HAP-1 (cell line): ENCODE results near the gene DYNLT5.
"Not testable (repeated sequence)": the region's sequence is repeated elsewhere in the genome, so short reads cannot be mapped to it uniquely, and the experiment has no call there.

ENCODE experiments used
- DNase-seq, 2 experiments: peaks; one replicate each; pipeline ENCODE4 v3.0.0-alpha.2; 2016 to 2020; ENCODE audit warnings: low spot score in 2 of 2
- H3K27me3 ChIP-seq: fragments of 250-450 bp; sonication (Bioruptor Pico); 2 replicates; pipeline ENCODE4 v1.5.1; 2020; ENCODE audit warnings: low read depth, mild to moderate bottlenecking, moderate library complexity
- H3K36me3 ChIP-seq: fragments of 250-450 bp; sonication (Bioruptor Pico); replicated peaks from 2 replicates; pipeline ENCODE4 v1.5.1; 2020; ENCODE audit warnings: mild to moderate bottlenecking
- H3K4me1 ChIP-seq: fragments of 250-450 bp; sonication (Bioruptor Pico); 2 replicates; pipeline ENCODE4 v1.5.1; 2020; ENCODE audit warnings: mild to moderate bottlenecking
- H3K4me3 ChIP-seq: fragments of 250-450 bp; sonication (Bioruptor Pico); 2 replicates; pipeline ENCODE4 v1.5.1; 2020; ENCODE audit warnings: mild to moderate bottlenecking, moderate library complexity
- H3K9me3 ChIP-seq: fragments of 250-450 bp; sonication (Bioruptor Pico); 2 replicates; pipeline ENCODE4 v1.5.1; 2020; ENCODE audit warnings: mild to moderate bottlenecking, moderate library complexity
- in situ Hi-C: fragments of 300-500 bp; cut with MboI; formaldehyde crosslinking; loops from 3 replicates; pipeline ENCODE4 v1.14.3; 2020; ENCODE audit warnings: low sequenced_read_pairs, inconsistent platforms, mixed read lengths

DYNLT5 gene

DNA sequence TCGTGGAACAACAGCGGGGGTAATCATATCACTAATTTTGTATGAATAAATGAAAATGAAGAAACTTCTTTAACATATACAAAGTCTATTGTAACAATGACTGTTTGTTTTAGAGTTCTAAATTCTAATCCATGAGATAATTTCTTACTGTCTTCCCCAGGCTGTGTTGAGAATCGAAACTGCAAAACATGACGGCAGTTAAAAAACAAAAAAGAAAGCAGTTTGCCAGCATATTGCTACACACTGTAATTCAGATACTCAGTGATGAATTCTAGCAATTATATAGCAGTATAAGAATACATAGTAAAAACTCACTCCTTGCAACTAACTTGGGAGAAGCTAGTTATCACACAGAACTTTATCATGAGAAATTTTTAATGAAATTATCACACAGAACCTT is 26.7 kb downstream of the DYNLT5 start:
- no peaks in the 10 kb centered on the region for H3K9me3 ChIP-seq
- H3K27me3 ChIP-seq, result peaks cover 8% of the 10 kb centered on the region; the same call in 1 of the 2 replicates
- H3K4me1 ChIP-seq, result no peaks in the 10 kb centered on the region; the same call in 1 of the 2 replicates
- in situ Hi-C loops, result no loop called here
- DNase-seq, result no peak
- no peaks in the 10 kb centered on the region for H3K36me3 ChIP-seq
- no peak overlapping the region for H3K4me3 ChIP-seq

DNA sequence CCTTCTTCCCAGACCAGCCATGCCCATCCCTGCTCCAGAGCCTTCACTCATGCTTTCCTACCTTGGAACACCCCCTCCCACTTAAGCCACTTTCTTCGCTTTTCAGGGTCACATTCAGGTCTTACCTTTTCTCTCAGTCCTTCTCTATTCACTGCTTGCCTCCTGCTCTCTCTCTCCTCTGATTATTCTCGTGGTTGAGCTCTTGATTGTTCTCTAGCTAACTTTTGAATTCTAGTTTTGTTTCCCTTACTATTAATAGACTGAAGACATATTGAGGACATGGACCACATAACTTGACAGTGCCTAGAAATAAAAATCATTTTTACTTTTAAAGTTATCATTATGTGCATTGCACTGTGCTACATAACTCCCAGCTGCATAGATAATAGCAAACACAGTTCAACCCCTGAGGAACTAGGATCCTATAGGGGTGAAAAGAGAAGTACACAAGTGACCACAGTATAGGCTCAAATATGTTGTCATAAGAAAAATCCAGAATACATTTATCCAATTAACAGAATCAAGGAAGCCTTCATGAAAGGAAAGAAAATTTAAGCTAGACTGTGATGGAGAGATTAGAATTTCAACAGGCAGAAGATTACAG is 27.3 kb downstream of the DYNLT5 start:
- DNase-seq, result no peak

DNA sequence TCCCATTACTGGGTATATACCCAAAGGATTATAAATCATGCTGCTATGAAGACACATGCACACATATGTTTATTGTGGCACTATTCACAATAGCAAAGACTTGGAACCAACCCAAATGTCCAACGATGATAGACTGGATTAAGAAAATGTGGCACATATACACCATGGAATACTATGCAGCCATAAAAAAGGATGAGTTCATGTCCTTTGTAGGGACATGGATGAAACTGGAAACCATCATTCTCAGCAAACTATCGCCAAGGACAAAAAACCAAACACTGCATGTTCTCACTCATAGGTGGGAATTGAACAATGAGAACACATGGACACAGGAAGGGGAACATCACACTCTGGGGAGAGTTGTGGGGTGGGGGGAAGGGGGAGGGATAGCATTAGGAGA is 33.5 kb downstream of the DYNLT5 start:
- DNase-seq, H3K4me1 ChIP-seq, H3K27me3 ChIP-seq, in situ Hi-C loops, H3K4me3 ChIP-seq, H3K36me3 ChIP-seq, H3K9me3 ChIP-seq: not testable (repeated sequence)

More for the DNA sequence above, 27.3 kb downstream of the DYNLT5 start:
- no peaks in the 10 kb centered on the region; the same call in 1 of the 2 replicates for H3K4me1 ChIP-seq
- peaks cover 8% of the 10 kb centered on the region; the same call in 1 of the 2 replicates for H3K27me3 ChIP-seq
- H3K9me3 ChIP-seq, result no peaks in the 10 kb centered on the region
- in situ Hi-C loops, result no loop called here
- H3K4me3 ChIP-seq, result no peak overlapping the region
- H3K36me3 ChIP-seq, result no peaks in the 10 kb centered on the region

DNA sequence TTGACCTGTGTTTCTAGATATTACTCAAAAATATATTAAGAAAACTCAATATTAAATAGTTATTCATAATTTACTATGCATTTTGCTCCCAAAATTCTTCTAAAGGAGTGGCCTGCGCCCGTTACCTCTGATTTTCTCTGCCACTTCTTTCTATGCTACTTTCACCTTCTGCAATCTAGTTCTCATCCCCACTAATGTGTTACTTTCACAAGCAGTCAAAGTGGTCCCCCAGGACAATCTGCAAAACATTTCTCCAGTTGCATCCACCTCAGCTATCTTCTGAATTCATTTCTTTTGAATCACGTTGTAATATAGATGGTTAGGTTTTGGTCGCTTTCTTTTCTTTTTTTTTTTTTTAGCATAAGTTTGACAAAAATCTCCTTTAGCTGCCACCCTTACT is 35.4 kb downstream of the DYNLT5 start:
- Histone ChIP-seq H3K27me3 (peaks cover 3% of the 10 kb centered on the region; the same call in 1 of the 2 replicates), H3K4me3 (no peak overlapping the region), H3K36me3 (no peaks in the 10 kb centered on the region), H3K9me3 (no peaks in the 10 kb centered on the region), H3K4me1 (no peaks in the 10 kb centered on the region)
- DNase-seq, result no peak
- in situ Hi-C loops, result no loop called here

DNA sequence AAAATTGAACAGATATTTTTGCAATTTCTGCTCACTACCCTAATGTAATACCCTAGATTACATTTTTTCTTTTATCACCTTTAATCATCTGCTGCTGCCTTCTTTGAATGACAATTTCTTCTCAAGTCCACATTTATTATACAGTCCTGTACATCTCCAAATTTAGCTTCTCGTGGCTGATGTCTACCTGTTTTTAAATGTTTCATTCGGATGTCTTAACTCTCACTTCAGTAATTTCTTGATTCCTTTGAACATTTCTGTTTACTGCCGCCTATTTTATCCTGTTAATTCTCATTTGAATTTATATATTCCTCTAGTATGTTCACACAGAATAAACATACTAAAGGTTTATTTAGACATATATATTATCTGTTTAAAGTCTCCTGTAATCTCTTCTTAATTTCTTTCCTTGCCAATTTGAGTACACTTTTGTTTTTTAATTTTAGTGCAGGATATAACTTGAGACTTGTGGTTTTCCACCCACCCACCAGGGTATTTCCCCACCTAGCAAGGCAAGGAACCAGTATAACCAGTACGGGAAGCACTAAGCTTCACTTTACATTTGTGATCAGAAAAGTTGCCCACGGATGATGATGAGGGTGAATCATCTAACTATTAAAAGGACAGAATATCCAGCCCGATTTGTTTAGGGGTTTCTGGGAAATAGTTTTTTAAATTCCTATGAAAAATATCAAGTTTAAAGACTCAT is 36.1 kb downstream of the DYNLT5 start:
- H3K4me3 ChIP-seq, result no peak overlapping the region
- peaks cover 3% of the 10 kb centered on the region; the same call in 1 of the 2 replicates for H3K27me3 ChIP-seq
- H3K4me1 ChIP-seq, result no peaks in the 10 kb centered on the region
- DNase-seq, result no peak
- H3K9me3 ChIP-seq, result no peaks in the 10 kb centered on the region
- H3K36me3 ChIP-seq, result no peaks in the 10 kb centered on the region
- in situ Hi-C loops, result no loop called here

DNA sequence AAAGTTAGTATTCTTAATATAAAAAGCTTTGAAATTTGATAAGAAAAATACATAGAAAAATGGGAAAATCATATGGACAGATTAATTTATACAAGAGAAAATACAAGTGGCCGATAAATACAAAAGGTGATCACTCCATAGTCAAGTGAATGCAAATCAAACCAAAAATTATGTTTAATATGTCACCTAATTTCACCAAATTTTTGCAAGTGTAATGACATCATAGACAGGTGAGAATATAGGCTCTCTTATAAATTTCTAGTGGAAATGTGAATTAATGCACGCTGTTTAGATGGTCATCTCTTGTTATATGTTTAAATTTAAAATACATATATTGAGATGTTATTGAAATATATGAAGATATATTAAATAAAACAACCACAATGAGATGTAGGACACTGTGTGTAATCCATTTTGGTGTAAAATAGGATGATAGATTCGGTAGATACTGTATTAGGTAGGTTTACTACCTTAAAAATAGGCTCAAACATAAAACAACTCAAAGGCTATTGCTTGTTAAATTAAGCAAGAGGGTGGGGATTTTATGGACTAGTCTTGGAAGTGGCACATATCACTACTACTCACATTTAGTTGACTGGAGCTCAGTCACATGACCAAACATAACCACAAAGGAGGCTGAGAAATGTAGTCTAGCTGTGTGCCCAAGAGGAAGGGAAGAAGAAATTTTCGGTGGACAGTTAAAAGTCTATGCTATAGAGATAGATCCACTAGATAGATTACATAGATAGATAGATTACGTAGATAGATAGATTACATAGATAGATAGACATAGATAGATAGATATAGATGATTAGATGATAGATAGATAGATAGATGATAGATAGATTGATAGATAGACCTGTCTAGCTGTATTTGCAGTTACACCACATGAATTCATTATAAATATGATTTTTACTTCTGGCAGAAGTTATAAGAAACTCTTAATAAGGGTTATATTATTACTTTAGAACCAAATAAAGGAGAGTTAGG is 39.7 kb downstream of the DYNLT5 start:
- H3K27me3 ChIP-seq, result peaks cover 3% of the 10 kb centered on the region; the same call in 1 of the 2 replicates
- no peaks in the 10 kb centered on the region for H3K4me1 ChIP-seq
- H3K36me3 ChIP-seq, result no peaks in the 10 kb centered on the region
- in situ Hi-C loops, result no loop called here
- no peak overlapping the region for H3K4me3 ChIP-seq
- no peaks in the 10 kb centered on the region for H3K9me3 ChIP-seq
- DNase-seq, result no peak

DNA sequence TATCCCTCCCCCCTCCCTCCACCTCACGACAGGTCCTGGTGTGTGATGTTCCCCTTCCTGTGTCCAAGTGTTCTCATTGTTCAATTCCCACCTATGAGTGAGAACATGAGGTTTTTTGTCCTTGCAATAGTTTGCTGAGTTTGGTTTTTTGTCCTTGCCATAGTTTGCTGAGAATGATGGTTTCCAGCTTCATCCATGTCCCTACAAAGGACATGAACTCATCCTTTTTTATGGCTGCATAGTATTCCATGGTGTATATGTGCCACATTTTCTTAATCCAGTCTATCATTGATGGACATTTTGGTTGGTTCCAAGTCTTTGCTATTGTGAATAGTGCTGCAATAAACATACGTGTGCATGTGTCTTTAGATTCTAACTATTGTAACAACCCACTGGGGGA is 43.6 kb downstream of the DYNLT5 start:
- H3K27me3 ChIP-seq, H3K36me3 ChIP-seq, H3K4me3 ChIP-seq, H3K4me1 ChIP-seq, H3K9me3 ChIP-seq, DNase-seq, in situ Hi-C loops: not testable (repeated sequence)

DNA sequence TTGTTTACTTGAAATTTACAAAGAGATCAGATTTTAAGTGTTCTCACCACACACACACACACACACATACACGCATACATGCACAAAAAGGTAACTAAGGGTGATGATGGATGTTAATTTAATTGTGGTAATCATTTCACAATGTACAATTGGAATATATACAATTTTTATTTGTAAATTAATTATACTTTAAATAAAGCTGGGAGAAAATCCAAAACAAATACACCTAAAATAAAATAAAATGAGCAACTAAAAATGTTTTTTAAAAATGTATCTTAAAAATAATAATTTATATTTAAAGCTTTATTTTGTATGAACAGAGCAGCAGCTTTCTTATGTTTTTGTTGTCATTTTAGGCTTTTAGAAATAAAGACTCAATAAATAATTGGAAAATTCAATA is 57.0 kb downstream of the DYNLT5 start:
- no peak for DNase-seq
- in situ Hi-C loops, result no loop called here

DNA sequence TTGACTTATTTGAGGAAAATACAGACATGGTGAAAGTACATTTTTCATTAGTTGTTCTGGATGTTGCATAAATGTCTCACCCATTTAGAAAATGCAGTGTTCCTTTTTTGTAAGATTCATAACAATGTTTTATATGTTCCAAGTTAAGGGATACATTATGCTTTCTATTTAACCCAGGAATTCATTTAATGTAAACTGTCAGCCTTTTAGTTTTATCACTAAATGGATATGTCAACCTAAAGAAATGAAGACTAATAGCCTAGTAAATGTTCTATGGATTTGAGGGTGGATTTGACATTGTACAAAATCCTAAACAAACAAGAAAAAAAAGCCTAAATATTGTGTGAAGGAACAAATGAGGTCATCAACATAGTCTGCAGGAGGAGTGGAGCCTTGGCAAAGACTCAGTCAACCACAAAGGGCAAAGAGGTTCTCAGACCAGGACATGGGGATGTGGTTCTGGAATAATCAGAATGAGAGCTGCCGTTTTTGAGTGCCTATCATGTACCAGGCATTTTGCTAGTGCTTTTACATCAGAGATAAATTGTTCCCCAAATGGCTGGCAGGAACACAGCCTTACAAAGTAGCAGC is 57.6 kb downstream of the DYNLT5 start:
- no peak for DNase-seq
- H3K27me3 ChIP-seq, result no peaks in the 10 kb centered on the region; the same call in 1 of the 2 replicates
- H3K4me1 ChIP-seq, result no peaks in the 10 kb centered on the region; the same call in 1 of the 2 replicates
- no peaks in the 10 kb centered on the region for H3K9me3 ChIP-seq
- in situ Hi-C loops, result no loop called here
- no peak overlapping the region for H3K4me3 ChIP-seq
- H3K36me3 ChIP-seq, result no peaks in the 10 kb centered on the region

More for the DNA sequence above, 57.0 kb downstream of the DYNLT5 start:
- Histone ChIP-seq H3K9me3 (no peaks in the 10 kb centered on the region), H3K4me1 (no peaks in the 10 kb centered on the region; the same call in 1 of the 2 replicates), H3K4me3 (no peak overlapping the region), H3K27me3 (no peaks in the 10 kb centered on the region; the same call in 1 of the 2 replicates), H3K36me3 (no peaks in the 10 kb centered on the region)

DNA sequence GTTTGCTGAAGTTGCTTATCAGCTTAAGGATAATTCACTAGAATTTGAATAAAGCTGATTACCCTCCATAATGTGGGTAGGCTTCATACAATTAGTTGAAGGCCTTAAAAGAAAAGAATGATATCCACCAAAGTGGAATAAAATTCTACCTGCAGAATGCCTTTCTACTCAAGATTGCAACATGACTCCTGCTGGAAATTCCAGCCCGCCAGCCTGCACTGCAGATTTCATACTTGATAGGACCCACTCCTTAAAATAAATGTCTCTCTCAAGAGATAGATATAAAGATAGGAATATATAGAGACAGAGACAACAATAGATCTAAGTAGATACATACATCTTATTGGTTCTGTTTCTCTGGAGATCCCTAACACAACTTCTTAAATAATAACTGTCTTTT is 72.5 kb downstream of the DYNLT5 start:
- in situ Hi-C loops, result no loop called here
- peaks cover 3% of the 10 kb centered on the region; the same call in 1 of the 2 replicates for H3K27me3 ChIP-seq
- H3K9me3 ChIP-seq, result no peaks in the 10 kb centered on the region
- no peaks in the 10 kb centered on the region for H3K36me3 ChIP-seq
- no peak overlapping the region for H3K4me3 ChIP-seq
- no peak for DNase-seq
- H3K4me1 ChIP-seq, result no peaks in the 10 kb centered on the region; the same call in 1 of the 2 replicates
